GM12872 (cell line): ENCODE data around the gene KIDINS220.

Experiments used
- CTCF ChIP-seq: IDR thresholded peaks from 3 replicates; pipeline ENCODE4 v1.5.1; 2011; ENCODE audit warnings: low read depth, mild to moderate bottlenecking, low read length, moderate library complexity; ENCODE audit not compliant: insufficient read depth

The KIDINS220 gene

GRCh38 chr2:8681786-8682692 lies 155.4 kb downstream of the KIDINS220 start, which contains the start of gene ID2:
ID2 (plus strand) TSS chr2:8682056; CDS start chr2:8682166, 110 bp downstream.
- TF ChIP-seq CTCF: no peak

- no peak for TF ChIP-seq CTCF
These were observed 156.3 kb downstream of the KIDINS220 start for GRCh38 chr2:8680822-8681760.

GRCh38 chr2:8679827-8680731 lies 157.3 kb downstream of the KIDINS220 start:
- no peak for TF ChIP-seq CTCF

- TF ChIP-seq CTCF: no peak
These were observed 157.9 kb downstream of the KIDINS220 start for GRCh38 chr2:8679567-8679826.
